Activated CD4-positive, alpha-beta T cell treated with anti-CD3 and anti-CD28 coated beads, Interleukin-10, Interleukin-2, amounts not matched to agents 100 ng/mL and 50 ng/mL, durations not matched to agents 16 hours and 8 hours (primary cell): Measurements from ENCODE around the gene NDFIP1.
A peak's percentile ranks its signal among the peaks of the same experiment; 100 is the strongest.
"Not testable (repeated sequence)": the region's sequence is repeated elsewhere in the genome, so short reads cannot be mapped to it uniquely, and the experiment has no call there.

ENCODE experiments used
- DNase-seq: peaks from one replicate; pipeline ENCODE4 v3.0.0-alpha.2; 2020

Gene NDFIP1

GRCh38 chr5:142120247-142120935 is 11.8 kb downstream of the NDFIP1 start:
- DNase-seq, result peak; percentile 21

- no peak for DNase-seq
Observed at GRCh38 chr5:142122121-142122520, 13.5 kb downstream of the NDFIP1 start.

- no peak for DNase-seq
Observed at GRCh38 chr5:142125378-142125777, 16.8 kb downstream of the NDFIP1 start.

GRCh38 chr5:142125963-142126362 is 17.4 kb downstream of the NDFIP1 start:
- DNase-seq, result no peak

GRCh38 chr5:142128675-142129208 is 20.2 kb downstream of the NDFIP1 start:
- DNase-seq, result no peak

GRCh38 chr5:142129446-142130066 is 21.0 kb downstream of the NDFIP1 start:
- DNase-seq, result no peak

GRCh38 chr5:142131394-142131793 is 22.8 kb downstream of the NDFIP1 start:
- DNase-seq, result no peak

- no peak for DNase-seq
Observed at GRCh38 chr5:142132916-142133315, 24.3 kb downstream of the NDFIP1 start.

GRCh38 chr5:142133330-142134206 is 25.0 kb downstream of the NDFIP1 start:
- no peak for DNase-seq

- DNase-seq, result no peak
Observed at GRCh38 chr5:142134331-142135010, 25.9 kb downstream of the NDFIP1 start.

GRCh38 chr5:142141463-142141862 is 32.9 kb downstream of the NDFIP1 start:
- DNase-seq, result no peak

- DNase-seq, result peak; percentile 41
Observed at GRCh38 chr5:142143878-142144277, 35.3 kb downstream of the NDFIP1 start.

- DNase-seq, result peak; percentile 73
Observed at GRCh38 chr5:142145106-142145900, 36.7 kb downstream of the NDFIP1 start.

- no peak for DNase-seq
Observed at GRCh38 chr5:142149363-142149762, 40.8 kb downstream of the NDFIP1 start.

GRCh38 chr5:142150431-142150830 is 41.9 kb downstream of the NDFIP1 start:
- DNase-seq, result no peak

- DNase-seq, result peak; percentile 62
Observed at GRCh38 chr5:142151436-142152383, 43.1 kb downstream of the NDFIP1 start.

- DNase-seq, result no peak
Observed at GRCh38 chr5:142152384-142152732, 43.8 kb downstream of the NDFIP1 start.

- DNase-seq, result no peak
Observed at GRCh38 chr5:142153674-142154448, 45.3 kb downstream of the NDFIP1 start.

GRCh38 chr5:142154449-142154841 is 45.9 kb downstream of the NDFIP1 start:
- DNase-seq, result not testable (repeated sequence)

- DNase-seq, result no peak
Observed at GRCh38 chr5:142156839-142157463, 48.4 kb downstream of the NDFIP1 start.
